Amniotic stem cell (primary cell): ENCODE data around the gene ATXN7.

Experiments
- DNase-seq: peaks from one replicate; lab custom pipeline; 2025; lab: John Stamatoyannopoulos, UW

ATXN7 gene

DNA sequence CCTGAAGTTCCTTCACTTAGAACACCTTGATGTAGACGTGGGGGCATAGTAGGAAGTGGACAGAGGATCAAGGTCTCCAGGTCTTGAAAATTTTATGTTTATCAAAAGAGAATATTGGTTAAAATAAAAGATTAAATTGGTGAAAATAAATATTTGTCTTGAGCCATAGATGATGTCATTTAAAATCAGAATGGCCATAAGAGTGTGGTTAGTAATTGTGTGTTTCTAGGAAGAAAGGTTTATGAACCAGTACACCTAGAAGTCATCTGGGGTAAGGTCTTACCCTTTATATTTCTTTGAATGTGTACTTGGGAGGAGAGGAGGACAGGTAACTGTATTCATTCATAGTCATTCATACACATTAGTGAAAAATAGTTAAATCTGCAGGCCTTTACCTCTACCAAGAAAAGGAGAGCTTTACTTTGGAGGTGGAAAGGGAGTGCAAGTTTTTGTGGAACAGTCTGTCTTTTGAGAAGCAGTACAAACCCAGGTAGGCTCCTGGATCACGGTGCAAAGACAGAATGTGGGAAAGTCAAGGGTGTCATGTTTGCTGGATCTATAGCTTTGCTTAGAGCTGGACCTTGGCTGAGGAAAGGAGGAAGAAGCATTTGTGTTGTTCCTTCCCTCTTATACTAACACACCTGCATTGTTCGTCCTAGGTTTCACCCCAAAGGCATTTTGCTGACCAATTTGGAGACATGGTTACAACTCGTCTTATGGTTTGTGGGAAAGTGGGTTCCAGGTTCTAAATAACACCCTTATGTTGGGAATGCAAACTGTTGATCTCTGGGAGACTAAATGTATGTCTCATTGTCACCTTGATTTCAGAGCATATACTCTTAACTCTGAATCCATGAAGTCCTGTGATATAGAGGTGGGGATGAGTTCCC is 42.3 kb downstream of the ATXN7 start:
- no peak for DNase-seq

DNA sequence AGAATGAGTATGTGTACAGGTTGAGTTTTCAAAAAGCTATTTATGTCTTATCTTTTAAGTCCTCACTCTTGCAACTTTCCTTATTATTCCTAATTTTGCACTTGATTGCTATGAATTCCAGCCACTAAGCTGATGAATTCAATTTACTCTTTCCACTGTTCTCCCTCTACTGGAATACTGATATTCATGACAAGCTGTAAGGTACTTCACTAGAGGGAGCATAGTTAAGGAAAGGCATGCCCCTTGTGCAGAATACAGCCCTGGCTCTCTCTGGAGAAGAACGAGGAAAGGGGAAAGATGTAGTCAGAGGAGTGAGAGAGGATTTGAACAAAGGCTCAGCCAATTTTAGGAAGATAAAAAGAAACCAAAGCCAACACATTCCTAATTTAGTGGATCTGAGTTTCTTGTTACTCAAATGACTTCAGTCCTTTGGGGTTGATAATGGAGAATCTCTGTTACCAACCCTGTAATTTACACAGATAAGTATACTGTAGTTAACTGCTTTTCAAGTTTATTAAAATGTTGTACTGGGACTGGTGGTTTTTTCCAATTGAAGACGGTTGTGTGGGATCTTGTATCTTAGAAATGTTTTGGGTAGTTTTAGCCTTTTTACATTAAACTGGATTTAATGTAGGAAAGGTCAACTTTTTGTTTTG is 44.5 kb downstream of the ATXN7 start:
- DNase-seq, result no peak

DNA sequence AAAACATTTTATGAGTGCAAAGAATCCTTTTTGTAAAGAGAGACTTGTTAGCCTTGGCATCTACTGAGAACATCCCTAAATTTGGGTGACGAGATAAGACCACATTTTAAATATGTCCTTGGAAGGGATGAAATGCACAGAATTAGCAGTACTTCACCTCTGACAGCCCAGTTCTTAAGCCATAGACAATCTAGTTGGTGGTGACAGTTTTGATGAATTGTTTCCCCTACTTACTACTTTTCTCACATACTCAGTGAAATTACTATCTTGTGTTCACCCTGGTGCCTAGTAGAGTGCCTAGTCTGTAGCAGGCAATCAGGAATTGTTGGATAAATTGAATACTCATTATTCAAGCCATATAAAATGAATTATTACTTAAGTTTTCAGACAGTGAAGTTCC is 45.1 kb downstream of the ATXN7 start:
- DNase-seq, result no peak

DNA sequence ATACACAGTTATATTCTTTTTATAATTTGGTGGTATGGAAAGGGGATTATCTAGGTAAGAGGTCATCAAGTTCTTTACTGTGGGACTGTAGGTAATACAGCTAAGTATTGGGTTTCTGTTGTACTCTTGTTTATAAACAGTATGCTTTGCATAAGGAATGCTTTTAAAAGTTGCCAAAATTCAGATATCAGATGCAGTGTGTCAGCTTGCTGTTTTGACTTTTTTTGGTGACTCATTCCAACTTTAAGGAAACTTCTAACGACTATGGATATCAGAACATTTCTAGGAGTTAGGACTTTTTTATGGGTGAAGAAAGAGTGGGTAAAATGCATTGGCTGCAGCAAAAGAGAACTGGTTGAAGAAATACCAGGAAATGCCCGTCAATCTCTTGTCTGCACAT is 45.8 kb downstream of the ATXN7 start:
- DNase-seq, result no peak

DNA sequence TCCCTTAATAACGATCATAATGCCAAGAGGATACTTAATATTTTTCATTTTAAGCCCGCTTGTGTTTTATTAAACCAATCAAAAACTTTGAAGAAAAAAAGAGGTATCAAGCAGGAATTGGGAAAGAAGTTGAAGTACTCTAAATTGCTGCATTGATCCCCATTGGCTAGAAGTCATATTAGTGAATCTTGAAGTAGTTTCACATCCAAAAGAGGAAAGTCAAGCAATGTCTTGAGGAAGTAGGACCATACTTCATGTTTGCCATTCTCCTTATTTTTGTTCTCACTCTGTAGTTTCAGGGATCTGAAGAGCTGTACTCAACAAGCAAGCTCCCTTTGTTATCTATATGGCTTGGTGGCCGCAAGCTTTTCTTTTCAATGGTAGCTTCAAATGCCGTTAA is 46.3 kb downstream of the ATXN7 start:
- no peak for DNase-seq

DNA sequence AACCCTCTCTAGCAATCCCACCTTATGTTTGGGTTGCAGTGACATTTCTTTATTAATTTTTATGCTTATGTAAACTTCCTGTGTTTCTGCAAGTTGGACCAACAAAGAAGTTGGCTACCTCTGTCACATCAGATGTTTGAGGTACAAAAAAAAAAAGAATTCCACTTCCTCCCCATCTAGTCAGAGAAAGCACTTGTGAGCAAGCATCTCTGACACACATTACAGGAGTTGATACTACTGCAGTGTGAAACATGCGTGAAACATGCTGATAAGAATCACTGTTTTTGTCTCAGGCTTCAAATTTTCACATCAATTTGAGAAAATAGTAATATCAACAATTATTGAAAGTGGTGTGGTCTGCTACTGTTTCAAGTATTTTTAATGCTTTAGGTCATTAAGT is 47.2 kb downstream of the ATXN7 start:
- DNase-seq, result no peak

DNA sequence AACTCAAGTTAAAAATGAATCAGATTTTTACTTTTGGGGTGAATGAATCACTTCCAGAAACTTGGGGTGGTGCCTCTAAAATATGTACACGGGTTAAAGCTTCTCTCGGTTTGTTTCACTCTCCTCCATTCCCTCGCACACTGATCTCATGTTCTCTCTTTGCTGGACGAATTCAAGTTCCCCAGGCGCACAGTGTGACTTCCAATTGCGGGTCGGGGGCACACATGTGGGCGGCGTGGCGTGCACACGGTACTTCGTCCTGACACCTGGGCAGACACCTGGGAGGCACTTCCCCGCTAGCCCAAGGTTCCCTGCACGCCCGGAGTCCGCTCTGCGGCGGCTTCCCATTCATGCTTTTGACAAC is 47.8 kb downstream of the ATXN7 start:
- no peak for DNase-seq

DNA sequence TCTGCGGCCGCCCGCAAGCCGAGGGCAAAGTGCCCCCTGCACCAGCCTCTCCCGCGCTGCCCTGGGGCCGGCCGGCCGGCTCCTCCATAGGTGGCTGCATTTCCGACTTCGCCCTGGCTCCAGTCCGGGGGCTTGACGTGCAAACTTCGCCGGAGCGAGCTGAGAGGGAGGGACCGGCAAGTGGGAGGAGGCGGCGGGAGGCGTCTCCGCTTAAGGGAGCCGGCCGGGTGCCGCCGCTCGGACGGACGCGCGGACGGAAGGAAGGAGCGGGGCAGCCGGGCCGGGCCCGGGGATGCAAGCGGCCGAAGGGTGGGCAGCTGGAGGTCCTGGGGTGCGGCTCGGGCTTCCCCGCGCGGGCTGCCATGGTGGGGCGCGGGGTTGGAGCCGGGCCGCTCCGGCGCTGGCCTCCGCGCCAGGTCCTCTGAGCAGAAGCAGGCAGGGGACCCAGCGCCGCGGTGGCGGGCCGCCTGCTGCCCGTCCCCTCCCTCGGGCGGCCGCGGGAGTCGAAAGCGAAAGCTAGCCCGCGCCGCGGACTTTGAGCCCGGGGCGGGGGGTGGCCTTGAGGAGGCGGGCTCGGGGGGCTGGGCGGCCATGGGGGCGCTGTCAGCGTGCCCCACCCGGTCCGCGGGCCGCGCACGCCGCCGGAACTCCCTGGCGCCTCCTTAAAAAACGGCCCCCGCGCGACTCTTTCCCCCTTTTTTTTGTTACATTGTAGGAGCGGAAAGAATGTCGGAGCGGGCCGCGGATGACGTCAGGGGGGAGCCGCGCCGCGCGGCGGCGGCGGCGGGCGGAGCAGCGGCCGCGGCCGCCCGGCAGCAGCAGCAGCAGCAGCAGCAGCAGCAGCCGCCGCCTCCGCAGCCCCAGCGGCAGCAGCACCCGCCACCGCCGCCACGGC is 48.5 kb downstream of the ATXN7 start, which contains the start of gene SCAANT1:
SCAANT1 (minus strand) TSS at position 511 of the 895 bp plus-strand sequence.
- DNase-seq, result peak; percentile 79

DNA sequence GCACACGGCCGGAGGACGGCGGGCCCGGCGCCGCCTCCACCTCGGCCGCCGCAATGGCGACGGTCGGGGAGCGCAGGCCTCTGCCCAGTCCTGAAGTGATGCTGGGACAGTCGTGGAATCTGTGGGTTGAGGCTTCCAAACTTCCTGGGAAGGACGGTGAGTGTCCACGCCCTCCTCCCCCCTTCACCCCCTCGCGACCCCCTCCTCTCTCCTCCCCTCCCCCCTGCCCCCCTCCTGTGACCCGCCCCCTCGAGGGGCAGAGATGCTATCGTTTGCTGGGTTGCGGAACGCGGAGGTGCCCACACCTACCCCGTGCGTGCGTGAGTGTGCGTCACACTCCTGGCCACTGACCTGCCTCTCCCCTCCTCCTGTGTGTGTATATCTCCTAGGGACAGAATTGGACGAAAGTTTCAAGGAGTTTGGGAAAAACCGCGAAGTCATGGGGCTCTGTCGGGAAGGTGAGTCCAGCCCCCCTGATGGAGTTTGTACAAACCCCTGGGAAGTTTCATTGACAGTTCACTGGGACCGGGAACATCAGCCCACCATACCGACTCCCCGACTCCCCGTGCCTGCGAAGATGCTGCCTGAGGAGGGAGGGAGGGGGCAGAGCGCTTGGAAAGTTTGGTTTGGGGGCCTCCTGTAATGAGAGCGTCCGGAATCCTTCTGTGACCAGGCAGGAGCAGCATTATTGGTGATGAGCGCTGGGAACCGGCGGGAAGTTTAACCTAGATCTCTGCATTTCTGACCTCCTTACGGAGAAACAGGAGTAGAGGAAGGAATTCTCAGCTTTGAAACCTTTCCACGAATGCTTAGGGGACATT is 49.3 kb downstream of the ATXN7 start:
- no peak for DNase-seq

DNA sequence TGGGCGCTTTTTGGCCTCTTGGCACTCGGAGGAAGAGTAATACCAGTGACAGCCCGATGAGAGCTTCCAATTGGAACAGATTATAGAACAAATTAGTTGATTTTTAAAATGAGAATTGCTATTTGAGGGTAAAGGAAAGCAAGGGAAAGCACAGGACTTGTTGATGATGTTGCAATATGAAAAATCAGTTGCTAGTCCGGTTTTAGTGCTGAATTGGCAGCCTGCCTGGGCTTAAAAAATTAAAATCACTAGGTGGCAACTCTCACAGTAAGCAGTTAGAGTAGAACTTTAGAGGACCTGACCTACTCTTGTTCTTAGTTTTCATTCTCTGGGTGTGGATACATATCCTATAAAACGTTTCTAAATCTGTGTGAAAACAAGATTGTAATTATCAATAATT is 50.6 kb downstream of the ATXN7 start:
- no peak for DNase-seq

DNA sequence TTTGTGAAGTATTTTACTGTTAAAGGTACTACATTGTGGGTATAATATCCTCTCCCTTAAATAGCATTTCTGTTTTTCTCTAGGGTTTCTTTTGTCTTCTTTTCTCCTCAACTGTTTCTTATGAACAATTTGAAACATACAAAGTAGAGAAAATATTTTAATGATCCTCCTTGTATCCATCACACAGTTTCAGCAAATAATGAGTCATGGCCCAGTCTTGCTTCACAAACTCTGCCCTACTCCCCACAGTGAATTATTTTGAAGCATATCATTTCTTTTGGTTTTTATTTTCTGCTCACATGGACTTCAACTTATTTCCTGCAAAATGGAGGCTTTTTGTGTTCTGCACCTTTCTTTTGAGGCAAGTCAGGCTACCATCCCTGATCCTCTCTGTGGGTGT is 54.7 kb downstream of the ATXN7 start:
- no peak for DNase-seq

DNA sequence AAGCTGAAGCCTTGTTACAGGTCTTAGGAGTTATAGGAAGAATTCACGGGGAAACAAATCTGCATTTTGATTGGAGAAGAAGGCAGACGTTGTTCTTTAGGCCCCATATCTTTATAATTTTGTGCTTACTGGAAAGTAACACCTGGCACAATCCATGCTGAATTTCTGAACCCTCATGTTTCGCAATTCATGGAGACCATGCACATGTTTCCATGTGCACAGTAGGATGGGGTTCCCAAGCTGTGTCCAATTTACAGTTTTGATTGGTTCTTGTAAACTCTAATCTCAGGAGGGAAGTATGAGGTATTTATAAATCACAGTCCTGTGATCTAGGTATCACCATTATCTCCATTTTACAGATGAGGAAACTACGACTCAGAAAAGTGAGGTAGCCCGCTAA is 56.3 kb downstream of the ATXN7 start:
- no peak for DNase-seq

DNA sequence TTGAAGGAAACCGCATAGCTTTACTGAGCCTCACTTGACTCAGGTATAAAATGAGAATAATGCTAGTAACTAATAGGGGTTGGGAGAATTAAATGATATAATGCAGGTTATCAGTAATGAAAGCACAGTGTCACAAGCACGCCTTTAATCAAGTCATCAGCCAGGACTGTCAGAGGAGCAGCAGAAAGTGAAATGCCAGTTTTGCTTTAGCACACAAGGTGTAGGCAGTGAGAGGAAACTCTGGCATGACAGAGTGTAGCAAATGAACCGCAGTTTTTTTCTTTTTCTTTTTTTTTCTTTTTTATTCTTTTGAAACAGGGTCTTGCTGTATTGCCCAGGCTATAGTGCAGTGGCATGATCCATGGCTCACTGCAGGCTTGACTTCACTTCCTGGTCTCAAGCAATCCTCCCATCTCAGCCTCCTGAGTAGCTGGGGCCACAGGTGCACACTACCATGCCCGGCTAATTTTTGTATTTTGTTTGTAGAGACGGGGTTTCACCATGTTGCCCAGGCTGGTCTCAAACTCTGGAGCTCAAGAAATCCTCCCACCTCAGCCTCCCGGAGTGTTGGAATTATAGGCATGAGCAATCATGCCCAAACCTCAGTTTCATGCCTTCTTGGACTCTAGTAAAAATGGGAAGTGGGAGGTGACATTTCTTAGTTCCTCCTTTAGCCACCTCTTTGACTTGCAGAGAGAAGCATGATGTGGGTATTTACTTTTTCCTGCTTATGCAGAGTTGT is 58.2 kb downstream of the ATXN7 start:
- no peak for DNase-seq

DNA sequence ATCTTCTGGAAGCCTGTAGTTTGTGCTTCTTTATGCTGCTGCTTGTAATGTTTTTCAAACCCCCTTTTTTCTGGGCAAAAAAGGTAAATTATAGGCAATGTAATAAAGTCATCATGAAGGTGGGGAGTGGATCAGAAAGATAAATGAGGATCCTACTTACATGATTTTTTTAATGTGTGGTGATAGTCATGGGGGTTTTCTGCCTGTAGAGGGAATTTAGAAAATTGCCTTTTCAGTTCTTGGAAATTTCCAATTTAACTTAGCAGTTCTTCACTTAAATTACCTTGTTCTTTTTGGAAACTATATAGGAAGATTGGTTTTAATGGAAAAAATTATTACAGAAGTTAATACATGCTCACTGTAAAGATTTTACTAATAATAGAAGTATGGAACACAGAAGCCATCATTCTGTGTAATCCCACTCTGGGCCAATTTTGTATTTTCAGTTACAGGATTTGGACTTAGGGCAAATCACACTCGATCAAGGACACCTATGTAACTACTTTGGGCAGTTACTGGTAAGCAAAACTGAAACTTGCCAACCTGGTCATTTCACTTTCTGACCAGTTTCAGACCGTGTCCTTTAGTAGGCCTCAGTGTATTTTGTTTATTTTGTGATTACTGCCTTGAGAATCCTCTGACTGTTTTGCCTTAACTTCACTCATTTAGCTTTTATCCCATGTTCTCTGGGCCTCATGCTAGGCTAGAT is 59.0 kb downstream of the ATXN7 start:
- DNase-seq, result no peak

DNA sequence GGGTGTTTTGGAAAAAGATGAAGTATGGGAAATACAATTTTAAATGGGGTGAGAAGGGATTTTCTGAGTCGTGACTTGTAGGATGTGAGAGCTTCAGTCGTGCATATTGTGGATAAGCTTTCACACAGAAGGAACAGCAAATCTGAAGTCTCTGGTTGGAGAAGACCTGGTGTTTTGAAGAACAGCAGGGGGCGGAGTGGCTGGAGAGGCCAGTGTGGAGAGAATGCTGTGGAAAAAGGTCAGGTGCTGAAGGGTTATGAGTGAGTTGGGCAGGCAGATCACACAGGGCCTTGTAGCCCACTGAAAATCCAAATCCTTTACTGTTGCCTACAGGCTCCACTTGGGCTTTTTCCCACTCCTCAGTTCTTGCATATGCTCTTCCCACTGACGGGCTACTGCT is 62.6 kb downstream of the ATXN7 start:
- DNase-seq, result no peak

DNA sequence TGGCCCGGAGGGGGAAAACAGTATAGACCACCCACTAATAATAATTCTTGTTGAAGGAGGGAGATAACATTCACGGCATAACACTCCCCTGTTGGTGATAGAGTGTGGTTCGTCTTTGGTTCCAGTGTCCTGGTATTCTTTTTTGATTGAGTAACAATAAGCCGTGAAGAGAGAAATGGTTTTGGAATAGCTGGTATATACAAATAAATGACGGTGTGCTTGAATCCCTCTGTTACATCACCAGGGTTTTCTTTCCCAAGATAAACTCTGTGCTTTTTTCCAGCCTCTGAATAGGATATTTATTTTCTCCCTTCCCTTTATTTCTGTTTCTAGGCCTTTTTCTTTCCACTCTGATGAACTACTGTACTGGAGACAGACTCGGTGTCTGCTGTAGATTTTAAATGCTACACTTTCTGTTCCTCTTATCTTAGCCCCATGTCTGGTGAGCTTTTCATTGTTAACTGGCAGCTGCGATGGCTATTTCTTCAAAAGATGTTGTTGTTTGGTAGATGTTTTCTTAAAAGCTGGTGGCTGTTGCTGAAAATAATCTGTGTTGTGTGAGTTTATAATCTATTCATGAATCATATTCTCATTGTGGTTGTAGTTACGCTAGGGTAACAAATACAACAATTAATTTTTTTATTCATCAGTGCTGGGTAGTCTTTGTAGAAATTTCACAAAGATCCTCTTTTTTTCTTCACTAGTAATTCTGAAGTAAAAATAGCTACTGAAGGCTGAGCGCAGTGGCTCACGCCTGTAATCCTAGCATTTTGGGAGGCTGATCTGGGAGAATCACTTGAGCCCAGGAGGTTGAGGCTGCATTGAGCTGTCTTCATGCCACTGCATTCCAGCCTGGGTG is 64.0 kb downstream of the ATXN7 start:
- DNase-seq, result no peak

DNA sequence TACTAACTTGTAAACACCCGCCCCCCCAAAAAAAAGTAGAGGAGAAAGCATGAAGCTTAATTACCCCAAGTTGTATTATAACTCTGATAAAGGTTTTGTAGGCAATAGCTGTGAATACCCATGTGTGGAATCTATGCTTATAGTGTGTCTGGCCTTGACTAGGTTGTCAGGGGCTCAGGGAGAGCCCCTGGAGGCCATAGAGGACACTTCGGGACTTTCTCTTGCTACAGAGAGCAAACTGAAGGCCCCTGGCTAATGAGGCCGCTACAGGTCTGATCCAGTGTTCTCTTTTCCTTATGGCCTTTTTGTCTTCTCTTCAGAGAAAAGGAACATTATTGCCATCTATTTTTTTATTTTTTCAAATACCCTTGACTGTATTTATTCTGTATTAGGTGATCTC is 67.6 kb downstream of the ATXN7 start:
- DNase-seq, result no peak

DNA sequence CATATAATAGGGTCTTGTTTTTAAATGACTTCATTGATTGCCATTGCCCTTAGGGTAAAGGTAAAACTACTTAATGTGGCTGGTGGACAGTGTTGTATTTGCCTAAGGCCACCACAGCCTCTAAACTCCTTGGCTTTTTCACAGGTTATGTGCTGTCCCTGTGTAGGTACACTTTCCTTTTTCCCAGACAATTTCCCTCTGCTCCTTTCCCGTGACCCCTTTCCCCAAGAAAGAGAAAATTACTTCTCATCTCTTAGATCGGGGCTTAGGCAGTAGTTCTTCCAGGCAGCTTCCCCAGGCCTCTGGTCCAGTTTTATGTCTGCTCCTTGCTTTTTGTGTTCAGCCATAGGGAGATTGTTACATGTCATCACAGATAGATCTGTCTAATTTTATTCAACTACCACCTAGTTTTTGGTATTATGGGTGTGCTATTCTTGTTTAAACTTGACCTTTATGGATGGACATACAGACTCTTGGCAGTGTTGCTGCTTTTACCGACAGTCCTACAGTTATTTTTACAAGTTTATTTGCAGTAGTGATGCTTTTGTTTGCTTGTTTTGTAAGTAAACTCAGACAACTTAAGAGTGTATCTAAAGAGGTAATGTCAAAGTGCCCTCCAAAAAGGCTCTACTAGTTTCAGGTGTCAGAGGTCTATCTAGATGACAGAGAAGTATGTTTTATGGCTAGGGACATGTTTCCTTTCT is 69.0 kb downstream of the ATXN7 start:
- DNase-seq, result no peak

DNA sequence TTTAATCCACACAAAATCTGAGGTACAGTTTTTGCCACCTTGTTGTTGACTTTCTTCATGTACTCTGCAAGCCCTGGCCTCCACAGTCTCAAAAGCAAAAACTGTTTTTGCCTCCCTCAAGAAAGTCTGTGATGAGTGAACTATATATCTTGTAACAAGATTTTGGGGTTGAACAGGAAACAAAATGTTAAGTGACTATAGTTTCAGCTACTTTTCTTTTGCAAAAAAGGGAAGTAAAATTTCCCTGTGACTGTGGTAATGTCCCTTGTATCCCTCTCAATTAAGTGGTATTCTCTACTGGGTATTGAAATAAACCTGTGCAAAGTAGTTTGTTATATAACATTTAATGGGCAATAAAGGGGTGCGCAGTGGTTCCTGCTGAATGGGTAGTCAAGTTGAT is 69.8 kb downstream of the ATXN7 start:
- no peak for DNase-seq
